GM23248 (cell line): ENCODE measurements around the gene PDE4DIP. TPM values are rescaled to one million over a fixed set of nuclear protein-coding genes. Genes with fewer than 3 reads are reported as not detected.
"Not testable (repeated sequence)": the region's sequence is repeated elsewhere in the genome, so short reads cannot be mapped to it uniquely, and the experiment has no call there.

ENCODE experiments used
- DNase-seq: peaks from one replicate; pipeline ENCODE4 v3.0.0-alpha.2; 2015
- H2AFZ ChIP-seq: fragments of 200-600 bp; sonication (generic); 2 replicates; pipeline ENCODE4 v1.6.1; 2016; ENCODE audit warnings: antibody characterized with exemption
- H3F3A ChIP-seq: fragments of 200-600 bp; sonication (generic); 2 replicates; pipeline ENCODE4 v1.6.1; 2016; ENCODE audit warnings: mild to moderate bottlenecking, antibody characterized with exemption, mixed run types; ENCODE audit not compliant: insufficient read depth
- H3K27ac ChIP-seq: fragments of 200-600 bp; sonication (generic); 2 replicates; pipeline ENCODE4 v1.5.1; 2016; ENCODE audit warnings: mild to moderate bottlenecking
- H3K27me3 ChIP-seq: fragments of 200-600 bp; sonication (generic); replicated peaks from 2 replicates; pipeline ENCODE4 v1.6.1; 2016; ENCODE audit warnings: mild to moderate bottlenecking; ENCODE audit not compliant: insufficient read depth
- H3K36me3 ChIP-seq: fragments of 200-600 bp; sonication (generic); 2 replicates; pipeline ENCODE4 v1.6.1; 2016; ENCODE audit warnings: low read depth, mild to moderate bottlenecking
- H3K4me1 ChIP-seq: fragments of 200-600 bp; sonication (generic); 2 replicates; pipeline ENCODE4 v1.6.1; 2016; ENCODE audit warnings: mild to moderate bottlenecking; ENCODE audit not compliant: insufficient read depth
- H3K4me2 ChIP-seq: fragments of 200-600 bp; sonication (generic); one replicate; pipeline ENCODE4 v1.6.1; 2016; ENCODE audit warnings: mild to moderate bottlenecking; ENCODE audit not compliant: unreplicated experiment
- H3K4me3 ChIP-seq: fragments of 200-600 bp; sonication (generic); 2 replicates; pipeline ENCODE4 v1.5.1; 2016; ENCODE audit warnings: mild to moderate bottlenecking
- H3K79me2 ChIP-seq: fragments of 200-600 bp; sonication (generic); 2 replicates; pipeline ENCODE4 v1.6.1; 2016; ENCODE audit warnings: mild to moderate bottlenecking; ENCODE audit not compliant: insufficient read depth
- H3K9ac ChIP-seq: fragments of 200-600 bp; sonication (generic); 2 replicates; pipeline ENCODE4 v1.6.1; 2016; ENCODE audit warnings: mild to moderate bottlenecking
- H3K9me2 ChIP-seq: fragments of 200-600 bp; sonication (generic); 2 replicates; pipeline ENCODE4 v1.6.1; 2016; ENCODE audit warnings: mixed run types, mild to moderate bottlenecking, moderate library complexity; ENCODE audit not compliant: insufficient read depth
- H3K9me3 ChIP-seq: fragments of 200-600 bp; sonication (generic); one replicate; pipeline ENCODE4 v1.6.1; 2017; ENCODE audit warnings: low read depth
- H4K20me1 ChIP-seq: fragments of 200-600 bp; sonication (generic); 2 replicates; pipeline ENCODE4 v1.6.0; 2016; ENCODE audit not compliant: insufficient read depth
- WGBS, 2 experiments: methylation state at CpG; one replicate each; pipeline ENCODE4 v1.1.6; 2015 to 2017; ENCODE audit warnings: low lambda C conversion rate in 2 of 2, low coverage in 1 of 2; ENCODE audit errors: missing lambda C conversion rate in 2 of 2; 5-methylcytosine and 5-hydroxymethylcytosine counted together
- in situ Hi-C: fragments of 300-500 bp; cut with MboI; formaldehyde crosslinking; loops from 2 replicates; pipeline ENCODE4 v1.15.0; 2020
- polyA plus RNA-seq: library from polyadenylated mRNA; unstranded; fragments of >200 nt; fragmentation: Nextera tagmentation; extraction: Ambion mirVana; gene quantifications from 2 replicates; pipeline ENCODE4 v1.2.1, GENCODE V29; 2016
- total RNA-seq: library from RNA; depleted of rRNA; stranded (reverse); fragments of >200 nt; shearing (Covaris generic); gene quantifications from 2 replicates; pipeline ENCODE4 v1.2.3, GENCODE V29; 2014

PDE4DIP gene
- total and polyA plus RNA-seq, 2 experiments from 2014 or later: 115 to 128 TPM

DNA sequence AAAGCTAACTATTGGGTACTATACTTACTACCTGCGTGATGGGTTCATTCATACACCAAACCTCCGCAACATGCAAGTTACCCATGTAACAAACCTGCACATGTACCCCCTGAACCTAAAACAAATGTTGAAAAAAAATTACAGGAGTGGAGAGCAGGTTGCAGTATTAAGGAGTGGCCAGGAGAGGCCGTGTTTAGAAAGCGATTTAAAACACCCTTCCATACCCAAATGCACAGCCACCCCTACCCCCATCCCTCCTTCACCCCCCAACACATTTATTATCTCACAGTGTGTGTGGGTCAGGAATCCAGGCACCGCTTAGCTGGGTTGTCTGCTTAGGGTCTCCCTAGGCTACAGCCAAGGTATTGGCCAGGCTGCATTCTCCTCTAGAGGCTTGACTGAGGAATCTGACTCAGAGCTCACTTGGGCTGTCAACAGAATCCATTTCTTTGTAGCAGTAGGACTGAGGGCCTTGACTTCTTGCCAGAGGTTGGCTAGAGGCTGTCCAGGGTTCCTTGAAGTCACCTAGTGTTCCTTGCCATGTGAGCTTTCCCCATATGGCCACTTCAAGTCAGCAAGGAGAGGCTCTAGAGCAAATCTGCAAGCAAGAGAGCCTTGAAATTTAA, 67.2 kb downstream of the PDE4DIP start:
- H3K9ac ChIP-seq, H3K27me3 ChIP-seq, H2AFZ ChIP-seq, H3K4me2 ChIP-seq, H3K9me2 ChIP-seq, H3K4me1 ChIP-seq, H4K20me1 ChIP-seq, H3K4me3 ChIP-seq, in situ Hi-C loops, H3K27ac ChIP-seq, DNase-seq, H3K36me3 ChIP-seq, H3K79me2 ChIP-seq, H3F3A ChIP-seq, H3K9me3 ChIP-seq: not testable (repeated sequence)
- WGBS, 2 experiments: no CpG with 5 or more reads among the region's 5 CpGs

DNA sequence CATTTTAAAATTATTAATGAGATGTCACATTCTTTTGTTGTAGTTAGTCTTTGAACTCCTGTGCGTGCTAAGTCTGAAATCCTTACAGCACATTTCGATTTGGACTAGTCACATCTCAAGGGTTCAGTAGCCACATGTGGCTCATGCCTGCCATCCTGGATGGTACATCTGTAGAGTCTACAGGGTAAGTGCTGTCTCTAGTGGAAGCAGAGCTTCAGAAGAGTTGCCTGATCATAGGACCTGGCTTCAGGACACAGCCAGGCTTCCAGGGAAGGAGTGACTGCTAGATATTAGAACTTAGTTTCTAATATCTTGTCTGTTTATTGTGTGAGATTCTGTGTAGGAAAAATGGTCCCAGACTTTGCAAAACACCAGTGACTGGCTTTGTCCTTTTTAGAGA, 72.0 kb downstream of the PDE4DIP start:
- H3K9me3 ChIP-seq, H3F3A ChIP-seq, DNase-seq, H4K20me1 ChIP-seq, H3K9me2 ChIP-seq, H3K4me1 ChIP-seq, H3K79me2 ChIP-seq, H3K4me2 ChIP-seq, H2AFZ ChIP-seq, H3K9ac ChIP-seq, in situ Hi-C loops, H3K27ac ChIP-seq, H3K4me3 ChIP-seq, H3K36me3 ChIP-seq, H3K27me3 ChIP-seq: not testable (repeated sequence)
- WGBS, 2 experiments: no CpG with 5 or more reads among the region's 2 CpGs

DNA sequence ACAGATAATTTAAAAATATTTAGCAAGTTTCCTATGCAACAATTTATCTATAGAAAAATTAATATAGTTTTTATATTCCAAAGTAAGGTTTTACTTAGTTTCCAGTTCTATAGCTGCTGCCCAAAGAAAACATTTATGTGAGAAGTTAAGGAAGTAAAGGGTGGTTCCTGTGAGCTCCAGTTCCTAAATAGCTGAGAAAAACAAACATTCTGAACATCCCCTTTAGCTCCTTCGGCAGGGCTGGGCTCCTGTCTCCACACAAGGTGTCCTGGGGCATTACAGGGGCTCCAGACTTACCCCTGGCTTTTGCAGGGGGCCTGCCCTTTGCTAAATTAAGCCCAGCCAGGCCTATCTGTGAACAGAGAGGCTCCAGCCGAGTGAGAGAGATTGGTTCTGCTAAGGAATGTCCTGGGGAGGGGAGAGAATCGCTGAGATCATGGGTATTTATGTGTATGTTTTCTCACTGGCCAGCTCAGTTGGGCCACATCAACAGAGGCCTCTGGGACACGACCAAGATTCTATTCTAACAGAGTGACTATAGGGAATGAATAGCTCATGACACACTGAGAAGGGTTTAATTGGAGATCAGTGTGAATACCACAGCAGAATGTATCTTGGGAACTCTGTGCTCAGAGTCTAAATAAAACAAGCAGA, 72.6 kb downstream of the PDE4DIP start:
- not testable (repeated sequence) for H3K36me3 ChIP-seq

DNA sequence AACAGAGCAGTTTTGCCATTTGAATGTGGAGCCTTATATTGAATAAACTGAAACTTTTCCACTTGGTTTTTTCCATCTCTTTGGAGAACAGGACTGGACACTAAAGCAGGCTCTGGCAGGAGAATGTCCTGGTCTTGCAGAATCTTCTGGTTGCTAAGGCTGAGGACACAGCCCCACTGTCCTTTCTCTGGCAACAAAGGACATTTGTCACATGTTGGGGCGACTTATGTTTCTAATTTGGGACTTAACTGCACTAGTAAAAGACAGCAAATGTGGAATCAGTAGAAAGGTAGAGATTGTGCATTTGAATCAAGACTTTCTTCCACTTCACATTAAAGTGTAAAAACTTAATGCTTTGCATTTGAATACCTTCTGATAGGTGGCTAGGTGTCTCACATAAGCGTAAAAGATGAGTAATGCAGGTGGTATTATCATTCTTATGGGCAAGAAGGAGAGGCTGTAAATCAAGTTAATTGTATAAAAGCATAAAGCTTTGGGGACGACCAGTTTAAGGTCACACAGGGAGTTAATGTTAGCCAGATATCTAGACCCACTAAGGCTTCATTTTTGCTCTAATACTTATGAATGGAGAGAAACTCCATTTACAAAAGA, 74.7 kb downstream of the PDE4DIP start:
- H3K9ac ChIP-seq, DNase-seq, H3K36me3 ChIP-seq, H3K27me3 ChIP-seq, H3K4me1 ChIP-seq, in situ Hi-C loops, H3K9me2 ChIP-seq, H2AFZ ChIP-seq, H3F3A ChIP-seq, H3K4me3 ChIP-seq, H3K27ac ChIP-seq, H3K79me2 ChIP-seq, H3K4me2 ChIP-seq, H3K9me3 ChIP-seq, H4K20me1 ChIP-seq: not testable (repeated sequence)
- WGBS, 2 experiments: 81 to 85% methylated on average over 2 of the region's 3 CpGs

More for the DNA sequence above, 72.6 kb downstream of the PDE4DIP start:
- H3F3A ChIP-seq, H3K4me3 ChIP-seq, DNase-seq, H3K79me2 ChIP-seq, H3K27me3 ChIP-seq, H3K4me1 ChIP-seq, in situ Hi-C loops, H3K9me3 ChIP-seq, H4K20me1 ChIP-seq, H3K9me2 ChIP-seq, H3K4me2 ChIP-seq, H2AFZ ChIP-seq: not testable (repeated sequence)
- 0 to 4% methylated on average over 1 to 3 of the region's 4 CpGs for WGBS, 2 experiments
- H3K27ac ChIP-seq: peak overlapping the region; percentile 87
- H3K9ac ChIP-seq: peak overlapping the region; percentile 72

DNA sequence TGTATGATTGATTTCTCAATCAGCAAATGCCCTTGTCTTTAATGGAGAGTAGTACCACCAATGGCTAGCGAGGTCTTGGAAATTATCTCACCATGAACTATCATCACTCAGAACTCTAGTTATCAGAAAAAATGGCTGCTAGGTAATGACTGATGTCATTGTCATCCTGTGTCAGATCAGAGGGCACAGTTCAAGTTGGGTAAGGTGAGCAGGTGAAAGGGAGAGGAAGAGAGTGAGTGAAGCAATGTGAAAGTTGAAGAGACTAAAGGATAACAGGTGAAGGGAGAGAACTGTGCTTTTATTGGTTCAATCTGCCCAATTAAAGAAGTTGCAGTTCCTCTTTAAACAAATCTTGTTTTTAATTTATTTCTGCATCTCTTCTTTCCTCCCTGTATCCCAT, 76.8 kb downstream of the PDE4DIP start:
- H4K20me1 ChIP-seq, H3K4me2 ChIP-seq, H3K9me3 ChIP-seq, DNase-seq, H3K79me2 ChIP-seq, H3K27ac ChIP-seq, H3K9ac ChIP-seq, H2AFZ ChIP-seq, H3K4me3 ChIP-seq, H3K27me3 ChIP-seq, H3K36me3 ChIP-seq, H3F3A ChIP-seq, H3K4me1 ChIP-seq, H3K9me2 ChIP-seq, in situ Hi-C loops: not testable (repeated sequence)
- no CpG with 5 or more reads among the region's 1 CpG for WGBS, 2 experiments

DNA sequence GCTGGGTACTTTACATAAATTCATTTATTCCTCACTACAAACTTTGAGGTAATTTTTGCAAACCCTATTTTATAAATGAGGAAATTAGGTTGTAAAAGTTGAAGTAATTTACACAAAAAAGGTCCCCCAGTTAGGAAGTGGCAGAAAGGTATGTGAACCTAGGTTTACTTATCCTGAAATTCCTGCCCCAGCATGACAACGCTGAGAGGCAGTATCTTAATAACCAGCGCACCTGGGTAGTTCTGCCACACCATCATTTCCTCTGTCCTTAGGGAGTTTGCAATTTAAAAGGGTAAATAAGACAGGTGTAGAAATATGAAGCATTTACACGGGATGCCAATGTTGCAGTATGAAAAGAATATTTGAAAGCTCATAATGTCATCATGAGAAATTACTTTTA, 79.6 kb downstream of the PDE4DIP start:
- DNase-seq, H3K9me2 ChIP-seq, H3K9ac ChIP-seq, H3F3A ChIP-seq, H3K4me3 ChIP-seq, H2AFZ ChIP-seq, H3K27me3 ChIP-seq, H4K20me1 ChIP-seq, H3K27ac ChIP-seq, H3K36me3 ChIP-seq, H3K4me1 ChIP-seq, H3K9me3 ChIP-seq, H3K79me2 ChIP-seq, in situ Hi-C loops, H3K4me2 ChIP-seq: not testable (repeated sequence)
- WGBS, 2 experiments: 92 to 100% methylated on average over 1 of the region's 3 CpGs

DNA sequence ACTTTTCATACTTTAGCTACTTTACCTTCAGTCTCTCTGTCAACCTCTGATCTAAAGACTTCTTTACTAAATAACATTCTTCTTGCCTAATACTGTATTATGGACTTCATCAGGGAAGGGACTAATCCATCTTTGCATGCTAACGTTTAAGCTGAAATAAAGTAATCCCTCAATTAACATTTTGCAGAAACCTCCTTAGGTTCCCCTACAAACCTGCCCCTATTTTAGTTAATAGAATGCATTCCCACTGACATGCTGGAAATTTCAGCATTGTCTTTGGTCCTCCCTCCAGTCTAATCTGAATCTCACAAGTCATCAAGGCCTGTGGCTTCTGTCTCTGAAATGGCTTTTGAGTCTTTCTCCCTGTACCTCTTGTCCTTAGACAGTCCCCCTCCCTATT, 83.4 kb downstream of the PDE4DIP start:
- H3K9me2 ChIP-seq, H3K4me2 ChIP-seq, in situ Hi-C loops, H3K79me2 ChIP-seq, H2AFZ ChIP-seq, H3K36me3 ChIP-seq, H3K27ac ChIP-seq, H3K27me3 ChIP-seq, DNase-seq, H3K4me1 ChIP-seq, H3K9me3 ChIP-seq, H4K20me1 ChIP-seq, H3K4me3 ChIP-seq, H3F3A ChIP-seq, H3K9ac ChIP-seq: not testable (repeated sequence)
- WGBS, 2 experiments: no CpG with 5 or more reads among the region's 1 CpG
